DLD1 (cell line): ENCODE data around the gene FOXO4.
"Not testable (repeated sequence)": the region's sequence is repeated elsewhere in the genome, so short reads cannot be mapped to it uniquely, and the experiment has no call there.

Source experiments
- in situ Hi-C: cut with HindIII; loops from 2 replicates; pipeline ENCODE4 v1.10.0; 2017; ENCODE audit warnings: low sequenced_read_pairs

FOXO4 gene, protein sequence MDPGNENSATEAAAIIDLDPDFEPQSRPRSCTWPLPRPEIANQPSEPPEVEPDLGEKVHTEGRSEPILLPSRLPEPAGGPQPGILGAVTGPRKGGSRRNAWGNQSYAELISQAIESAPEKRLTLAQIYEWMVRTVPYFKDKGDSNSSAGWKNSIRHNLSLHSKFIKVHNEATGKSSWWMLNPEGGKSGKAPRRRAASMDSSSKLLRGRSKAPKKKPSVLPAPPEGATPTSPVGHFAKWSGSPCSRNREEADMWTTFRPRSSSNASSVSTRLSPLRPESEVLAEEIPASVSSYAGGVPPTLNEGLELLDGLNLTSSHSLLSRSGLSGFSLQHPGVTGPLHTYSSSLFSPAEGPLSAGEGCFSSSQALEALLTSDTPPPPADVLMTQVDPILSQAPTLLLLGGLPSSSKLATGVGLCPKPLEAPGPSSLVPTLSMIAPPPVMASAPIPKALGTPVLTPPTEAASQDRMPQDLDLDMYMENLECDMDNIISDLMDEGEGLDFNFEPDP

GRCh38 chrX:71095555-71095980 is at the start of gene FOXO4:
Gene FOXO4, plus strand, starts transcription at chrX:71095851. Its CDS starts 678 bp downstream, at chrX:71096529.
- in situ Hi-C loops, result no loop called here

DNA sequence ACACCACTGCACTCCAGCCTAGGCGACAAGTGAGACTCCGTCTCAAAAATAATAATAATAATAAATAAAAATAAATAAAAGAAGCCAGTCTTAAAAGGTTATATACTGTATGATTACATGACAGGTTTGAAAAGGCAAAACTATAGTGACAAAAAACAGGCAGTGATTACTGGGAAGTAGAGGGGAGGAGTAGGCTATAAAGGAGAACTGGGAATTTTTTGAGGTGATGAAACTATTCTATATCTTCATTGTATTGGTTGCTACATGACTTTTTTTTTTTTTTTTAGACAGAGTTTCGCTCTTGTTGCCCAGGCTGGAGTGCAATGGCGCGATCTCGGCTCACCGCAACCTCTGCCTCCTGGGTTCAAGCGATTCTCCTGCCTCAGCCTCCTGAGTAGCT is 47.8 kb upstream of the FOXO4 start:
- in situ Hi-C loops, result not testable (repeated sequence)

DNA sequence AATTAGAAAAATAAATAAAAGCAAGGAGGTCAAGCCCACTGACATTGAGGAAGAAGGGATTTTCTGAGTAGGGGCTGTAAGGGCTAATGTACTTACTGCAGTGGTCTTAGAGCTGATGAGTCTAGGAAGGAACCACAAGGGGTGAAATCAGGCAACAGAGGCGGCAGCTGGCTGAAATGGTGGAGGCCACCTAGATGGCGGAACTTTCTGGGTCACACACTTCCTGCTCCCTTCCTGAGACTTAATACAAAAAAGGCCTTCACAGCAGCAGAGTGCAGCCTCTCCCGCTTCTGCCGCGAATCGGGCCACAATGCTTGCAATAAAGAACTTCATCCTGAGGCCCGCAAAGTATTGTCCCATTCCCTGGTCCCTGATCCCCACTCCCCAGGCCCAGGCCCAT is 42.9 kb upstream of the FOXO4 start:
- in situ Hi-C loops, result no loop called here

- in situ Hi-C loops, result no loop called here
These were observed 42.4 kb upstream of the FOXO4 start for GRCh38 chrX:71053217-71053621.

DNA sequence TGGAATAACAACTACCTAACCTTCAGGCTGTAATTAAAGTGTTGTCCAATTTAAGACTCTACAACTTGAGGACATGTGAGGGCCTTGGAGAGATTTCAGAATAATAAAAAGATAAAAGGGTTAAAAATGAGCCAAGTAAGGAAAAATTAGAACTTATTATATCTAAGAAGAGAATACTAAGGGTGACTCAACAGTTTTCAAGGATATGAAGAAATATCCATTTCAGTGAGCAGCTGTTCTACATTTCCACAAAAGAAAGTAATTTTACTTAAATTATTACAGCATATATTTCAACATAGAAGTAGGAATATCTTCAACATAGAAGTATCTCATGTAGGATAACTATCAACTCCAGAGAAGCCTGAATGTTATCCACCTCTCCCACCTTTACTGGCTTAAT is 38.8 kb upstream of the FOXO4 start:
- in situ Hi-C loops, result no loop called here

GRCh38 chrX:71057848-71058530 is 37.7 kb upstream of the FOXO4 start:
- in situ Hi-C loops, result no loop called here

DNA sequence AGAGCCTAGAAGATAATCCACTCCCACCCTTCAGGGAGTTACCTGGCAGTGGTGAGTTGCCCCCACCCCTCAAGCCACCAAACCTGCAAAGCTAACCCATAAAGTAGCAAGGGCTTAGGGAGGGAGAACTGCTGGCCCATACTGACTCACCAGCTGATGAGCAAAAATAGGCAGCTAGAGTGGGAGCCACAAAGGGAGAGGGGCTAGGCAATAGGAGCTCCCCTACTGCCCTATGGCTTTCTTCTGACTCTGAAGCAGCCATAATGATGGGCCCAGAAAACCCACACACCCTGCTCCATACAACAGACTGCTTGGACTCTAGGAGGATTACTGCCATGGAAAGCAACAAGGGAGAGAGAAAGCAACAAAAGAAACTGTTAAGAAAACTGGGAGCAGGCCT is 35.5 kb upstream of the FOXO4 start:
- in situ Hi-C loops, result no loop called here

DNA sequence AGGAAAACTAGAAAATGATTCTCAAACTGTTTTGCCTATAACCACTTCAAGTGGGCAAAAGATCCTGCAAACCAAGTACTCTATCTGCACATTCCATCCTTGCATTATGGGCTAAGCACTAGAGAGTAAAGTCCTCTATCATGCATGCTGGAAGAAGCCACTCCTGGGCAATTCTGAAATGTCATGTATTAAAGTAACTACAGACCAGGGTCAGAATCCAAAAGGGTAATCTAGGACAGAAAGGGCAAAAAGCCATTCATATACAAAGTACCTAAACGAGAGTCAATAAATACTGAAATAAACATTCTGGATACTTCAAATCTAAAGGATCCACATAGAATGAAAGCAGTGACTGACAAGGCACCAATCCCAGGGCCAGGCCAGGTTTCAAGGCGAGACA is 28.6 kb upstream of the FOXO4 start:
- in situ Hi-C loops, result no loop called here

GRCh38 chrX:71067712-71068043 is 28.0 kb upstream of the FOXO4 start:
- in situ Hi-C loops, result no loop called here

DNA sequence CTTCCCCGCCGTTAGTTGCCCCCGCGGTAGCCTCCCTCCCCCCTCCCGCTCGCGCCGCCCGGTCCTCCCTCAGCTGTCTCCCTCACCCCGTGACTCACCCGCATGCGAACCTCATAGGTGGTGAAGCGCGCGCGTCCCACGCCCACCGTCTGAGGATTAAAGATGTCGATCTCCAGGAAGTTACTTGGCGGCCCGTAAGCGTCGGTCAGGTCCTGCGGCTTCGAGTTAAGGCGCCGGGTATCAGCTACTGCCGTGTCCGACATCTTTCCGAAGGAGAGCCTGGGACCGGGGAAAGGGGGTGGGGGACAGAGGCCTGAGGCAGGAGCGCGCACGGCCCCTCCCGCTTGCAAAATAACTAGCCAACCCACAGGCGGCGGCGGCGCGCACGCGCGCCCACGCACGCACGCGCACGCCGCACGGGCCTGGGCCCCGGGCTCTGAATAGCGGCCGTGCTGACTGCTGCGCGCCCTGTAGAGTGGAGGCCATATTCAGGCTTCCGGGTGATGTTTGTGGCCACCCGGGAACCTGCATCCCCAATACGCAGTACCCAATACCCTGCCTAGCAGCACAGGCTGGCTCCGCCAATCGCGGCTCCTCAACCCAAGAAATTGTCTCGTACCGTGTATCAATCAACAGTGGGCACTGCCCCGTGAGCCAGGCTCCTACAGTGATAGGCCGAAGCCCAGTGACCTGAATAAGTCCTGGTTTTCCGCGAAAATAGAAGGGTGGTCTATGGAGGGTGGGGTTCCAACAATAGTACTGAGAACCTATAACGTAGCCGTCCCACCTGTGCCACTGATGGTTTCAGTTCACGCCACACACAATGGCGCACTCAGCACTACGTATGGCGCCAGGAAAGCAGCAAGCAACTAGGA is 27.4 kb upstream of the FOXO4 start, which contains the start of gene SNX12:
SNX12 (minus strand) TSS at position 291 of the 875 bp plus-strand sequence; CDS start at position 263, 28 bp downstream.
- in situ Hi-C loops, result no loop called here

- in situ Hi-C loops, result no loop called here
These were observed 25.1 kb upstream of the FOXO4 start for GRCh38 chrX:71070531-71070930.

DNA sequence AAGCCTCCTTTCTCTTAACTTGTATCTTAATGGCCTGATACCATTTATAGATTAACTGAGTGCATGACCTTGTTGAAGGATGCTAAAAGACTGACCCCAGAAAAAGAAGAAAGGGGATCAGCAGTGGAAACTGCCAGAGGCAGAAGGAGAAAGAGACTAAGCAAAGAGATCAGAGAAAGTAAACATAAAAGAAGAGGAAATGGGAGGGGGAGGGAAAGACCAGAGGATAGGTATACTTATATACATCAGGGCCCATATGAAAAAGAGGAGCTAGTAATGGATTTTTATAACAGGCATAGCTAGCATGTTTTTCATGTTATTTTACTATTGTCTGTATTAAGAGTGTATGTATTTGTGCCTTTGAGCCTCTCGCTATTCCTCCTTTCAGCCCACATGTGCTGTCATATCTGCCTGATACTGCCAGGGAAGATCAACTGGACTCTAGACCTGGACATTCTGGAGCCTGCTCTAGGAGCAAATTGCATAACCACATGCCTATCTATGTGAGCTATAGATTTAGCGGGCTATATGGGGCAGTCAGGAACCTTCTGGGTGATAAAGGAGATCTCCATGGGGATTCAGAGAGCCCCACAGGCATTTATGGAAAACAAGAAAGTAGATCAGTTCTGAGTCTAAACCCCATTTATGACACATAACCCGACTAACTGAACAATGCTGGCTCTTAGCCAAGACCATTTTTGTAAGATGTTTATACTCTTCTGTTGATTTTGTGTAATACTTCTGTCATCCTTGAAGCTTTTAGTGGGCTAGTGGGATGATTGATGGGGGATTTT is 14.1 kb upstream of the FOXO4 start:
- in situ Hi-C loops, result no loop called here

DNA sequence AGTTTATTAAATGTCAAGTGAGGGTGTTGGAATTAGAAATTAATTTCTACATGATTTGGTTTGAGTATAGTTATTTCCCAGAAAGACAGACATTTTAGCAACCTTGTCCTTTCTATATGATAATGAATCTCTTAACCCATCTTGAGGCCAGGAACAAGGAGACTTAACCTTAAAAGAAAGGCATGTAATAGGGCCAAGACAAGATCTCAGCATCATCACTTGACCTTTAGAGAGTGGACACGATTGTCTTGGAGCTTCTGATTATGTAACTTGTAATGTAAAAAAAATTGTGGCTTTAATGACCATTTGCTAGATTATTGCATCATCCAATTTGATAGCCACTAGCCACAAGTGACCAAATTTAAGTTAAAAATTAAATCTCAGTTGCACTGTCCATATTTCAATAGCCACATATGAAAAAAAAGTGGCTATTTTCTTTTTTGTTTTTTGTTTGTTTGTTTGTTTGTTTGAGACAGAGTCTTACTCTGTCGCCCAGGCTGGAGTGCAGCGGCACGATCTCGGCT is 13.5 kb upstream of the FOXO4 start:
- in situ Hi-C loops, result no loop called here

DNA sequence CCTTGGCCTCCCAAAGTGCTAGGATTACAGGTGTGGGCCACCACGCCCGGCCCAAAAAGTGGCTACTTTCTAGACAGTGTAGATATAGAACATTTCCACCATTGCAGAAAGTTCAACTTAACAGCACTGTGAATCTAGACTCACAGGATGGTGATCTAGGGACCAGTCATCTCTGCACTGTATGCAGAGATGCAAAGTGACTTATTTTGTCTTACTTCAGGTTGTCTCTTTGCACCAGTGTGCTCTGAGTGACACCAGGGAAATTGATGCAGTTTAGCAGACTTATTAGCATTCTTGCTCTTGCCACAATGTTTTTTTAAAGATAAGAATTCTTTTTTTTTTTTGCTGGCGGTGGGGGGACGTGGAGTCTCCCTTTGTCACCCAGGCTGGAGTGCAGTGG is 12.8 kb upstream of the FOXO4 start:
- in situ Hi-C loops, result no loop called here

- in situ Hi-C loops, result no loop called here
These were observed 9.8 kb upstream of the FOXO4 start for GRCh38 chrX:71085900-71086299.

DNA sequence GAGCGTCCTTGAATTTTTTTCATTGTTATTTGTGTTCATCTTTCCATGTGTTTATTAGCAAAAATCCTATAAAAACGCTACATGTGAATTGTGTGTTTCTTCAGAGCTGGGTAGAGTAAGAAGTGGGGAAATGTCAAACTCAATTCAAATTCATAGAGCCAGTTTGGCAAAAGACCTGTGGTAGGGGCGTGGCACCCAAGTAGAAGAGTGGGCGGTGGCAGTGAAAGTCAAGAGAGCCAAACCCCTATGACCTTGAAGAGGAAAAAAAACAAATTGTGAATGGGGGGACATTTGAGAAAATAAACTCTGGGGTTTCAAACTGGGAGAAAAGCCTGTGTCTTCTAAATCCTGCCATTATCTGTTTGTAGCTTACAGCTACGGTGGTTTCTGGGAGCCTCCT is 4.4 kb upstream of the FOXO4 start:
- in situ Hi-C loops, result no loop called here

GRCh38 chrX:71095033-71095432 is 618 bp upstream of the FOXO4 start:
- in situ Hi-C loops, result no loop called here

GRCh38 chrX:71095981-71096759 is 519 bp downstream of the FOXO4 start:
- in situ Hi-C loops, result no loop called here

DNA sequence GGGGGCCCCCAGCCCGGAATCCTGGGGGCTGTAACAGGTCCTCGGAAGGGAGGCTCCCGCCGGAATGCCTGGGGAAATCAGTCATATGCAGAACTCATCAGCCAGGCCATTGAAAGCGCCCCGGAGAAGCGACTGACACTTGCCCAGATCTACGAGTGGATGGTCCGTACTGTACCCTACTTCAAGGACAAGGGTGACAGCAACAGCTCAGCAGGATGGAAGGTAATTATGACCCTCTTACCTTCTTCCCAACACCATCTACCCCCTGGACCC is 1.0 kb downstream of the FOXO4 start:
- in situ Hi-C loops, result no loop called here

- in situ Hi-C loops, result no loop called here
These were observed 2.7 kb downstream of the FOXO4 start for GRCh38 chrX:71098302-71098701.
